Measurements from ENCODE around the gene CLEC4G.

Gene CLEC4G

GRCh38 chr19:7701654-7702457 is 30.1 kb downstream of the CLEC4G start, which contains the start of gene FCER2:
FCER2 (minus strand) TSS chr19:7702131; CDS start chr19:7699760, 2,371 bp downstream.
- no peak for ATAC-seq
- TF ChIP-seq CREB5 (CRISPR knock-in tag; IDR thresholded peaks at IDR 0.05; ENCODE audit: low read depth) (no peak), ZFP30 (CRISPR knock-in tag; IDR thresholded peaks at IDR 0.05) (no peak), BACH2 (CRISPR knock-in tag; IDR thresholded peaks at IDR 0.05; ENCODE audit: borderline replicate concordance) (no peak), TCF4 (CRISPR knock-in tag; IDR thresholded peaks at IDR 0.05; ENCODE audit: borderline replicate concordance) (no peak), OSR1 (CRISPR knock-in tag; IDR thresholded peaks at IDR 0.05) (no peak), PPARA (CRISPR knock-in tag; IDR thresholded peaks at IDR 0.05; ENCODE audit: borderline replicate concordance) (no peak), RARB (CRISPR knock-in tag; IDR thresholded peaks at IDR 0.05) (no peak), CSDC2 (CRISPR knock-in tag; IDR thresholded peaks at IDR 0.05) (no peak), ZNF8 (CRISPR knock-in tag; IDR thresholded peaks at IDR 0.05) (no peak), ZC3H10 (CRISPR knock-in tag; IDR thresholded peaks at IDR 0.05) (no peak), CSRNP3 (CRISPR knock-in tag; IDR thresholded peaks at IDR 0.05) (no peak), ZFP3 (CRISPR knock-in tag; IDR thresholded peaks at IDR 0.05) (no peak), ZNF565 (CRISPR knock-in tag; conservative IDR thresholded peaks at IDR 0.05; ENCODE audit: low read depth) (no peak), ZNF70 (CRISPR knock-in tag; IDR thresholded peaks at IDR 0.05) (no peak), ISL1 (CRISPR knock-in tag; IDR thresholded peaks at IDR 0.05) (no peak), ESRRG (CRISPR knock-in tag; IDR thresholded peaks at IDR 0.05) (no peak), PATZ1 (CRISPR knock-in tag; IDR thresholded peaks at IDR 0.05; ENCODE audit: borderline replicate concordance) (no peak), TSHZ2 (CRISPR knock-in tag; IDR thresholded peaks at IDR 0.05) (no peak)

- TF ChIP-seq PPARA (CRISPR knock-in tag; IDR thresholded peaks at IDR 0.05; ENCODE audit: borderline replicate concordance): no peak
- TF ChIP-seq ZC3H10 (CRISPR knock-in tag; IDR thresholded peaks at IDR 0.05): no peak
- no peak for TF ChIP-seq ISL1 (CRISPR knock-in tag; IDR thresholded peaks at IDR 0.05)
- TF ChIP-seq TOX (CRISPR knock-in tag; IDR thresholded peaks at IDR 0.05; ENCODE audit: borderline replicate concordance): no peak
- TF ChIP-seq ZFP3 (CRISPR knock-in tag; IDR thresholded peaks at IDR 0.05): no peak
- no peak for TF ChIP-seq OSR1 (CRISPR knock-in tag; IDR thresholded peaks at IDR 0.05)
- TF ChIP-seq RARB (CRISPR knock-in tag; IDR thresholded peaks at IDR 0.05): no peak
- TF ChIP-seq ZNF565 (CRISPR knock-in tag; conservative IDR thresholded peaks at IDR 0.05; ENCODE audit: low read depth): no peak
- no peak for TF ChIP-seq SNAI2 (CRISPR knock-in tag; IDR thresholded peaks at IDR 0.05)
- TF ChIP-seq GLIS3 (CRISPR knock-in tag; IDR thresholded peaks at IDR 0.05): no peak
- no peak for TF ChIP-seq CSDC2 (CRISPR knock-in tag; IDR thresholded peaks at IDR 0.05)
- TF ChIP-seq ZNF8 (CRISPR knock-in tag; IDR thresholded peaks at IDR 0.05): no peak
- no peak for TF ChIP-seq CSRNP3 (CRISPR knock-in tag; IDR thresholded peaks at IDR 0.05)
- no peak for TF ChIP-seq PATZ1 (CRISPR knock-in tag; IDR thresholded peaks at IDR 0.05; ENCODE audit: borderline replicate concordance)
- no peak for TF ChIP-seq CREB5 (CRISPR knock-in tag; IDR thresholded peaks at IDR 0.05; ENCODE audit: low read depth)
- TF ChIP-seq BACH2 (CRISPR knock-in tag; IDR thresholded peaks at IDR 0.05; ENCODE audit: borderline replicate concordance): no peak
- TF ChIP-seq ZFP30 (CRISPR knock-in tag; IDR thresholded peaks at IDR 0.05): no peak
- no peak for TF ChIP-seq ESRRG (CRISPR knock-in tag; IDR thresholded peaks at IDR 0.05)
- no peak for TF ChIP-seq ZNF70 (CRISPR knock-in tag; IDR thresholded peaks at IDR 0.05)
- ATAC-seq: no peak
Measured at GRCh38 chr19:7701049-7701653, 30.8 kb downstream of the CLEC4G start.
